ENCODE data around the gene COLEC11.

The COLEC11 gene

GRCh38 chr2:3679180-3679579, 84.3 kb downstream of the COLEC11 start:
- no peak for DNase-seq

- DNase-seq: no peak
These were observed 84.9 kb downstream of the COLEC11 start for GRCh38 chr2:3679616-3680393.

- no peak for DNase-seq
These were observed 85.8 kb downstream of the COLEC11 start for GRCh38 chr2:3680548-3681345.

GRCh38 chr2:3681625-3682024, 86.7 kb downstream of the COLEC11 start:
- no peak for DNase-seq

- DNase-seq: no peak
These were observed 87.9 kb downstream of the COLEC11 start for GRCh38 chr2:3682811-3683210.

GRCh38 chr2:3683748-3684454, 89.0 kb downstream of the COLEC11 start:
- DNase-seq: no peak

GRCh38 chr2:3689998-3690748, 95.3 kb downstream of the COLEC11 start:
- DNase-seq: no peak

- DNase-seq: no peak
These were observed 97.5 kb downstream of the COLEC11 start for GRCh38 chr2:3692375-3692774.

Measured in NCI-H526 treated with DMSO at 0.1 percent for 48 hours (cell line).